ENCODE measurements around the gene MYCBPAP.

Gene MYCBPAP

GRCh38 chr17:50542795-50543774 lies 34.8 kb downstream of the MYCBPAP start:
- in situ Hi-C loops (cut with HindIII; ENCODE audit: low pct_ligation_motif_present, low pct_unique_long_range_greater_than_20kb, low sequenced_read_pairs), result no loop called here
- no peak for DNase-seq

DNA sequence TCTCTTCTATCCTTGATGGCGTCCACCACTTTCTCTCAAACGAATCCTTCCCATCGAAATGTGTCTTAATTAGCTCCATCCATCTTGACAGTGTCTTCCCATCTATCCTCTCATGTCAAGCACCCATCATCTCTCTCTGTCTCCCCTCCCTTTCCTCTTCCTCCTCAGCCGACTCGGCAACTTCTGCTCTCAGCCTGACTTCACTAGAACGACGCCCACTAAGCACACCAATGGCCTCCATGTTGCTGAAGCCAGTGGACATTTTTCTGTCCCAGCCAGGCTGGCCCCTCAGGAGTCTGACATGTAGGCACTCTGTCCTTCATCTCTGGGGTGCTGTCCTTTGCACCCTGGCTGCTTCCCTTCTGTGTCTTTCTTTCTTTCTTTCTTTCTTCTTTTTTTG lies 36.3 kb downstream of the MYCBPAP start:
- in situ Hi-C loops (cut with HindIII; ENCODE audit: low pct_ligation_motif_present, low pct_unique_long_range_greater_than_20kb, low sequenced_read_pairs), result no loop called here
- DNase-seq, result no peak

GRCh38 chr17:50545311-50545710 lies 37.1 kb downstream of the MYCBPAP start:
- in situ Hi-C loops (cut with HindIII; ENCODE audit: low pct_ligation_motif_present, low pct_unique_long_range_greater_than_20kb, low sequenced_read_pairs), result no loop called here
- no peak for DNase-seq

GRCh38 chr17:50546701-50547034 lies 38.4 kb downstream of the MYCBPAP start:
- DNase-seq, result no peak
- in situ Hi-C loops (cut with HindIII; ENCODE audit: low pct_ligation_motif_present, low pct_unique_long_range_greater_than_20kb, low sequenced_read_pairs), result no loop called here

GRCh38 chr17:50547035-50547735 lies 38.9 kb downstream of the MYCBPAP start, which contains the start of gene SPATA20:
SPATA20 (plus strand) TSS chr17:50547174; CDS start chr17:50547209, 35 bp downstream.
- peak; percentile 95 for DNase-seq
- in situ Hi-C loops (cut with HindIII; ENCODE audit: low pct_ligation_motif_present, low pct_unique_long_range_greater_than_20kb, low sequenced_read_pairs), result no loop called here

DNA sequence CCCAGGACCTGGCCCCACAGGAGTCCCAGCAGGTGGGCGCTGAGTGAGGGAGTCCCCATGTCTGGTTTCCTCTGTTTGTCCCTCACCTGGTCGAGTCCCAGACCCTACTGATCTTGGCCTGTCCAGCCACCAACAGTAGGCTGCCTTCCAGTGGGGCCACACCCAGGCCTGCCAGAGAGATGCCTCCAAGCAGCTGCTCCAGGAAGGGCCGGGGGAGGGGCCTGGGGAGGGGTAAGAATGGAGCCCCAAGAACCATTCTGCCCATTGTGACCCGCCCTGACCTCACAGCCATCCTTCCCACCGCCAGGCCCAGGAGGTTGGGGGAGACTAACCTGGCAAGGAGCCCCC lies 39.5 kb downstream of the MYCBPAP start:
- in situ Hi-C loops (cut with HindIII; ENCODE audit: low pct_ligation_motif_present, low pct_unique_long_range_greater_than_20kb, low sequenced_read_pairs), result no loop called here
- no peak for DNase-seq

DNA sequence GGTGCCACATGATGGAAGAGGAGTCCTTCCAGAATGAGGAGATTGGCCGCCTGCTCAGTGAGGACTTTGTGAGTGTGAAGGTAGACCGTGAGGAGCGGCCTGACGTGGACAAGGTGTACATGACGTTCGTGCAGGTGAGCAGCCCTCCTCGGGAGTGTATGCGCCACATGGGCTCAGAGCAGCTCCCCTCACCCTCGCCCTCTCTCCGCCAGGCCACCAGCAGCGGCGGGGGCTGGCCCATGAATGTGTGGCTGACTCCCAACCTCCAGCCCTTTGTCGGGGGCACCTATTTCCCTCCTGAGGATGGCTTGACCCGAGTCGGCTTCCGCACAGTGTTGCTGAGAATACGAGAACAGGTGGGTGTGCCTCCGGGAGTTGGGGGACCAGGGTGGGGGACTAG lies 40.6 kb downstream of the MYCBPAP start:
- DNase-seq, result no peak
- in situ Hi-C loops (cut with HindIII; ENCODE audit: low pct_ligation_motif_present, low pct_unique_long_range_greater_than_20kb, low sequenced_read_pairs), result no loop called here

DNA sequence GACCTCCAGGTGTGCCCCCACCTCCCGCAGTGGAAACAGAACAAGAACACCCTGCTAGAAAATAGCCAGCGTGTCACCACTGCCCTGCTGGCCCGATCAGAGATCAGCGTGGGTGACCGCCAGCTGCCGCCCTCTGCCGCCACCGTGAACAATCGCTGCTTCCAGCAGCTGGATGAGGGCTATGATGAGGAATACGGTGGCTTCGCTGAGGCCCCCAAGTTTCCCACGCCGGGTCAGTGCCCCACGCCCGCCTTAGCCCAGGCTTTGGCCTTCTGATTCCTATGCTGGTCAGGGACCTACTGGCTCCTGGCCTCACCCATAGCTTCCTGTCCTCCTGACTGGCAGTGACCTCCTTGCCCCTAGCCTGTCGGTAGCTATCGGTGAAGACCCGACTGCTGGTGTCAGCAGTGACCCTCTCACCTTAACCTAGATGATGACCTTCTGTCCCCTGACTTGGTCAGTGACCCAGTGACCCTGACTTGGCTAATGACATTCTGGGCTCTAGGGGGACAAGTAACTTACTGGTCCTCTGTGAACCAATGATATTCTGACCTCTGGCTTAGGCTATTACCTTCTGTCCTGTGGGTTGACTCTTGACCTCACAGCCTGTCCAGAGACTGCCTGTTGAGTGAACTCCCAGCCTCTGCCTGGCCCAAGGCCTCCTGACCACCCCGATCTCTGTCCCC lies 41.2 kb downstream of the MYCBPAP start:
- in situ Hi-C loops (cut with HindIII; ENCODE audit: low pct_ligation_motif_present, low pct_unique_long_range_greater_than_20kb, low sequenced_read_pairs), result no loop called here
- DNase-seq, result no peak

DNA sequence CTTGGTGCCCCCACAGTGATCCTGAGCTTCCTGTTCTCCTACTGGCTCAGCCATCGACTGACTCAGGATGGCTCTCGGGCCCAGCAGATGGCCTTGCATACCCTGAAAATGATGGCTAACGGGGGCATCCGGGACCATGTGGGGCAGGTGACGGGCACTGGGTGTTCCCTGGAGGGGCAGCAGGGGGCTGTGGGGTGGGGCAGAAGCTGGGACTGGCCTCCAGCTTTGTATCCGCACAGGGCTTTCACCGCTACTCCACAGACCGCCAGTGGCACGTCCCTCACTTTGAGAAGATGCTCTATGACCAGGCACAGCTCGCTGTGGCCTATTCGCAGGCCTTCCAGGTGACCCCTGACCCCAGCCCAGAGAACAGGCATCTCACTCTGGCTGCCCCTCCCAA lies 41.7 kb downstream of the MYCBPAP start:
- DNase-seq, result no peak
- in situ Hi-C loops (cut with HindIII; ENCODE audit: low pct_ligation_motif_present, low pct_unique_long_range_greater_than_20kb, low sequenced_read_pairs), result no loop called here

DNA sequence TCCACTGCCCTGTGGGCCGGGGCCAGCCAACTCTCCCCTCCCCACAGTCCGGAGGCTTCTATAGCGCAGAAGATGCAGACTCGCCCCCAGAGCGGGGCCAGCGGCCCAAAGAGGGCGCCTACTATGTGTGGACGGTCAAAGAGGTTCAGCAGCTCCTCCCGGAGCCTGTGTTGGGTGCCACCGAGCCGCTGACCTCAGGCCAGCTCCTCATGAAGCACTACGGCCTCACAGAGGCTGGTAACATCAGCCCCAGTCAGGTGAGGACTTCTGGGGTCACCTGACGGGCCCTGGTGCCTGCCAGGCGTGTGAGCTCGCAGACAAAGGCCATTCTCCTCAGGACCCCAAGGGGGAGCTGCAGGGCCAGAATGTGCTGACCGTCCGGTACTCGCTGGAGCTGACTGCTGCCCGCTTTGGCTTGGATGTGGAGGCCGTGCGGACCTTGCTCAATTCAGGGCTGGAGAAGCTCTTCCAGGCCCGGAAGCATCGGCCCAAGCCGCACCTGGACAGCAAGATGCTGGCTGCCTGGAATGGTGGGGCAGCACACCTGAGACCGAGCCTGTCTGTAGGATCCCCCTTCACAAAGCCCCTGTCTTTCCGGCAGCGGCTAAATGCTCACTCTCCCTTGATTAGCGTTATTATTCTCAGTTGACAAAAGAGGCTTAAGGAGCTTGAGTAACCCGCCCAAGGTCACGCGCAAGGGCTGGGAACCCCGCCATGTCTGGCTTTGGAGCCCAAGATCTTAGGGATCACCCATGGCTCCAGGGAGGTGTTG lies 42.6 kb downstream of the MYCBPAP start:
- in situ Hi-C loops (cut with HindIII; ENCODE audit: low pct_ligation_motif_present, low pct_unique_long_range_greater_than_20kb, low sequenced_read_pairs), result no loop called here
- peak; percentile 83 for DNase-seq

DNA sequence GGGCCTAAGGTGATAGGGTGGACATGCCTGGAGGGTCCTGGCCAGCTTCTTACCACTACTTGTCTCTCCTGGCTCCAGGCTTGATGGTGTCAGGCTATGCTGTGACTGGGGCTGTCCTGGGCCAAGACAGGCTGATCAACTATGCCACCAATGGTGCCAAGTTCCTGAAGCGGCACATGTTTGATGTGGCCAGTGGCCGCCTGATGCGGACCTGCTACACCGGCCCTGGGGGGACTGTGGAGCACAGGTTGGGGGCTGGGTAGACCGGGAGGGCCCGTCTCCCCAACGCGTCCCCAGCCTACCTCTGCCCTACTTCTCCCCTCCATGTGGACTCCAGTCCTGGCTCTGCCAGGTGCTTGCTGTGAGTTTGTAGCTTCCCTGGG lies 43.2 kb downstream of the MYCBPAP start:
- in situ Hi-C loops (cut with HindIII; ENCODE audit: low pct_ligation_motif_present, low pct_unique_long_range_greater_than_20kb, low sequenced_read_pairs), result no loop called here
- no peak for DNase-seq

- in situ Hi-C loops (cut with HindIII; ENCODE audit: low pct_ligation_motif_present, low pct_unique_long_range_greater_than_20kb, low sequenced_read_pairs), result no loop called here
Measured at GRCh38 chr17:50551884-50552283, 43.6 kb downstream of the MYCBPAP start.

DNA sequence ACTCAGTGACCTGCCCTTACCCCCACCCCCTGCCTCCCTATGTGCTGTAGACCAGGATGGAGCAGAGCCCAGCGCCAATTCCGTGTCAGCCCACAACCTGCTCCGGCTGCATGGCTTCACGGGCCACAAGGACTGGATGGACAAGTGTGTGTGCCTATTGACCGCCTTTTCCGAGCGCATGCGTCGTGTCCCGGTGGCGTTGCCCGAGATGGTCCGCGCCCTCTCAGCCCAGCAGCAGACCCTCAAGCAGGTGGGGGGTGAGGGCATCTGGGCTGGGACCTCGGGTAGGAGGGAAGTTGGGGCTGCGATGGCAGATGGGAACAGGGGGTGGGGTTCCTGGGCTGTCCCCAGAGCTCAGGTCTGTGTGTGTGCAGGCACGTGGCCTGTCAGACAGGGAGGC lies 46.0 kb downstream of the MYCBPAP start:
- in situ Hi-C loops (cut with HindIII; ENCODE audit: low pct_ligation_motif_present, low pct_unique_long_range_greater_than_20kb, low sequenced_read_pairs), result no loop called here
- DNase-seq, result no peak

More at GRCh38 chr17:50551884-50552283, 43.6 kb downstream of the MYCBPAP start:
- DNase-seq, result no peak

- no peak for DNase-seq
- in situ Hi-C loops (cut with HindIII; ENCODE audit: low pct_ligation_motif_present, low pct_unique_long_range_greater_than_20kb, low sequenced_read_pairs), result no loop called here
Measured at GRCh38 chr17:50556803-50557202, 48.6 kb downstream of the MYCBPAP start.

GRCh38 chr17:50557630-50558029 lies 49.4 kb downstream of the MYCBPAP start:
- in situ Hi-C loops (cut with HindIII; ENCODE audit: low pct_ligation_motif_present, low pct_unique_long_range_greater_than_20kb, low sequenced_read_pairs), result no loop called here
- DNase-seq, result no peak

- DNase-seq, result no peak
- in situ Hi-C loops (cut with HindIII; ENCODE audit: low pct_ligation_motif_present, low pct_unique_long_range_greater_than_20kb, low sequenced_read_pairs), result no loop called here
Measured at GRCh38 chr17:50558091-50558490, 49.9 kb downstream of the MYCBPAP start.

- in situ Hi-C loops (cut with HindIII; ENCODE audit: low pct_ligation_motif_present, low pct_unique_long_range_greater_than_20kb, low sequenced_read_pairs), result no loop called here
- DNase-seq, result no peak
Measured at GRCh38 chr17:50558581-50558940, 50.3 kb downstream of the MYCBPAP start.

GRCh38 chr17:50558941-50559614 lies 50.8 kb downstream of the MYCBPAP start:
- no peak for DNase-seq
- in situ Hi-C loops (cut with HindIII; ENCODE audit: low pct_ligation_motif_present, low pct_unique_long_range_greater_than_20kb, low sequenced_read_pairs), result no loop called here
